Astrocyte of the cerebellum (primary cell): ENCODE data around the gene PLPP6.

Experiments used
- DNase-seq: peaks from one replicate; pipeline ENCODE4 v3.0.0-alpha.2; 2011; ENCODE audit warnings: low read depth
- H3K4me3 ChIP-seq: 2 replicates; pipeline ENCODE4 v1.5.1; 2011; ENCODE audit warnings: mild to moderate bottlenecking, low read depth, low read length, moderate library complexity
- in situ Hi-C: cut with HindIII; loops from 2 replicates; pipeline ENCODE4 v1.10.0; 2017; ENCODE audit warnings: low sequenced_read_pairs
- TF ChIP-seq, protein P1 (sequence below): IDR thresholded peaks from 2 replicates; pipeline ENCODE4 v1.5.1; 2012; ENCODE audit warnings: low read length, low read depth, moderate library complexity, mild to moderate bottlenecking; ENCODE audit errors: missing control alignments

The PLPP6 gene

DNA sequence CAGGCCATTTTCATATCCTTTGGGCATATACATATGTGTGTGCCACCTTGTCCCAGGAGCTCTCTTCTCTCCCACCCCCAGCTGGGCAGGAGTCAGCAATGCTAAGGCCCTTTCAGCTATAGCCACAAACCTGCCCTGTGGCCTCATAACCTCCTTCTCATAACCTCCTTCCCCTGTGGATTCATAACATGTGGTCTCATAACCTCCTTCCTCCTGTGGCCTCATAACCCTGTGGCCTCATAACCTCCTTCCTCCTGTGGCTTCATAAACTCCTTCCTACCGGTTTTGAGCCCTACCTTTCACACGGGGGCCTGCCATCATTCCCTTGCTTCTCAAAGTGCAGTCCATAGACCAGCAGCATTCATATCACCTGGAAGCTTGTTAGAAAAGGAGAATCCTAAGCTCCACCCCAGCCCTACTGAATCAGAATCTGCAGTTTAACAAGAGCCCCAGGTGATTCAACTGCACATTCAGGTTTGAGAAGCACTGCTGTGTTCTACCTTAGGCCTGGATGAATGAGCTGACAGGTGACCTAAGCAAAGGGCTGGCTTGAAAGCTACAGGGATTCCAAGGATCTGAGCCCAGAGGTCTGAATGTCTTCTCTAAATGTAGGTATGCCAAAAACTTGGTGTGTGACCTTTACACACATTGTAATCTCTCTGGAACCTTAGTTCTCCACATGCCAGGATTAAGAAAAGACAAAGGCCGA is 41.9 kb upstream of the PLPP6 start:
- no peak for DNase-seq
- in situ Hi-C loops, result loop anchor here (10.0 kb wide), 1 partner anchor 75 kb away; no protein-coding TSS in a partner anchor
- no peak overlapping the region for H3K4me3 ChIP-seq
- TF ChIP-seq, protein P1, sequence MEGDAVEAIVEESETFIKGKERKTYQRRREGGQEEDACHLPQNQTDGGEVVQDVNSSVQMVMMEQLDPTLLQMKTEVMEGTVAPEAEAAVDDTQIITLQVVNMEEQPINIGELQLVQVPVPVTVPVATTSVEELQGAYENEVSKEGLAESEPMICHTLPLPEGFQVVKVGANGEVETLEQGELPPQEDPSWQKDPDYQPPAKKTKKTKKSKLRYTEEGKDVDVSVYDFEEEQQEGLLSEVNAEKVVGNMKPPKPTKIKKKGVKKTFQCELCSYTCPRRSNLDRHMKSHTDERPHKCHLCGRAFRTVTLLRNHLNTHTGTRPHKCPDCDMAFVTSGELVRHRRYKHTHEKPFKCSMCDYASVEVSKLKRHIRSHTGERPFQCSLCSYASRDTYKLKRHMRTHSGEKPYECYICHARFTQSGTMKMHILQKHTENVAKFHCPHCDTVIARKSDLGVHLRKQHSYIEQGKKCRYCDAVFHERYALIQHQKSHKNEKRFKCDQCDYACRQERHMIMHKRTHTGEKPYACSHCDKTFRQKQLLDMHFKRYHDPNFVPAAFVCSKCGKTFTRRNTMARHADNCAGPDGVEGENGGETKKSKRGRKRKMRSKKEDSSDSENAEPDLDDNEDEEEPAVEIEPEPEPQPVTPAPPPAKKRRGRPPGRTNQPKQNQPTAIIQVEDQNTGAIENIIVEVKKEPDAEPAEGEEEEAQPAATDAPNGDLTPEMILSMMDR, result no peak

DNA sequence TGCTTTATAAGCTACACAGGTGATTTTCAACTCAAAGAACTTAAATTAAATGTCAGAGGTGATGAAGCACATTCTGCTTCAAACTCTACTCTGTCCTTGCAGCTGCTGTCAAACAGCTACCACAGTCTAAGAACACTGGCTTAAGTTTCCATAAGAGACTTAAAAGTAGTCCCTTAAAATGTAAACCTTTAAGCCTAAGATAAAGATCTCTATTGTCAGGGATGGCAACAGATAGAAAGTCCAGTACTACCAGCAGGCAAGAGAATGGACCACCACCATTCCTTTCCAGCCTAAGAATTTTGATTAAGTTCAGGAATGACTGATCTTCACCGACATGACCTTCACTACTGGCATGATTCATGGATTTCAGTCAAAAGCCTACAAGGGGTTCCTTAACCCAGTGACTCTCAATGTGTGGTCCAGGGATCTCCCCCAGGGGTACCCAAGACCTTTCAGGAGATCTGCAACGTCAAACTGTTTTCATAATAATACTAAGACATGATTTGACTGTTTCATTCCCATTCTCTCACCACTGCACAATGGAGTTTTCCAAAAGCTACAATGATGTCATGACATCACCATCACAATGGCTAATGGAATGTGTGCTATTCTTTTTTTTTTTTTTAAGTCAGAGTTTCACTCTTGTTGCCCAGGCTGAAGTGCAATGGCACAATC is 41.1 kb upstream of the PLPP6 start:
- DNase-seq, result peak; percentile 22
- H3K4me3 ChIP-seq, result no peak overlapping the region
- TF ChIP-seq, protein P1, result no peak
- in situ Hi-C loops, result loop anchor here (10.0 kb wide), 1 partner anchor 76 kb away; no protein-coding TSS in a partner anchor

DNA sequence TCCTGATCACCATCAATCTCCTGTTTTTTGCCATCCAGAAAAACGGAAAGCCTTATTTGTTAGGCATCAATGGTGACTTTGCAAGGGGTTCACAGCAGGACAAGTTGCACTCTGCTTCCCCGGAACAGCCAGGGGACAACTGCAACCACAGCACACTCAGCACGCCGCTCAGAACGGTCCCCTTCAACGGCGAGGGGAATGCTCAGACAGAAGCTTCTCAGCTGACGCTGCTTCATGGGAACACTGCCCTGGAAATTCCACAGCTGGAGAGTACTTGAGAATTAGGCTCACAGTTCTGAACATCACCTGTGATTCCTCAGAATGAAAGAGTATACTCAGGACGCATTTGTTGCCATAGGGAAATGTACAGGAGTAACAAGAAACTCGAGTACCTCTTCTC is 40.1 kb upstream of the PLPP6 start:
- H3K4me3 ChIP-seq, result no peak overlapping the region
- in situ Hi-C loops, result loop anchor here (10.0 kb wide), 1 partner anchor 77 kb away; no protein-coding TSS in a partner anchor
- TF ChIP-seq, protein P1, result no peak
- no peak for DNase-seq

DNA sequence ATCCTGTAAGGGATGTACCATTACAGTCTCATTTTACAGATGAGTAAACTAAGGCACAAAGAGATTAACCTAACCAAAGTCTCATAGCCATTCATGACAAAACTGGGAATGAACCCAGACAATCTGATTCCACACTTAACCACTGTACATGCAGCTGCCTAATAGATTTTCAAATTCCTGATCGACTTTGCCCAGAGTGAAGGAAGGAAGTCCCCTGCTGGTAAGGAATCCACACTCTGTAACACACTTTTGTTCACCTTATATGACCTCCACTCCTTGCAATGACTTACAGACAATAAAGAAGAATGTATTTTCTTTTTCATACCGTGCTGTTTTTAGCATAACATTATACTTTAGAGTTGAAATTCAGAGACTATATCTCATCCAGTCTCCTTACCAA is 31.3 kb upstream of the PLPP6 start:
- in situ Hi-C loops, result loop anchor here (25.0 kb wide), 1 partner anchor 219 kb away; no protein-coding TSS in a partner anchor
- H3K4me3 ChIP-seq, result no peak overlapping the region
- TF ChIP-seq, protein P1, result peak; percentile 27
- DNase-seq, result peak; percentile 70

DNA sequence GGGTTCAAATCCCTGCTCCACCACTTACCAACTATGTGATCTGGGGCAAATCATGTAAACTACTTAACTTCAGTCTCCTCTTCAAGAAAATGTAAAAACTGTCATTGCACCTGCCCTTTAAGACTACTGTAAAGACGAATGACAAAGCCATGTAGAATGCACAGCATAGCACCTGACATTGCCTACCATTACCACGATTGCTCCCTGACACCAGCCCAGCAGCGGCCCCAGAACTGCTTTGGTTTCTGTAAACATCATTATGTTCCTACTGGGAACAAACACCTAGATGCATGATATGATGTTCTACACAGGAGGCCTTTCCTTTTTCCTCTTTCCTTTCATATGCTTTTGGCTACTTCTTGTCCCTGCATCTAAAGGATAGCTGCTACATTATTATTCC is 23.1 kb upstream of the PLPP6 start:
- in situ Hi-C loops, result loop anchor here (25.0 kb wide), 1 partner anchor 227 kb away; no protein-coding TSS in a partner anchor
- DNase-seq, result no peak
- no peak overlapping the region for H3K4me3 ChIP-seq
- TF ChIP-seq, protein P1, result no peak

DNA sequence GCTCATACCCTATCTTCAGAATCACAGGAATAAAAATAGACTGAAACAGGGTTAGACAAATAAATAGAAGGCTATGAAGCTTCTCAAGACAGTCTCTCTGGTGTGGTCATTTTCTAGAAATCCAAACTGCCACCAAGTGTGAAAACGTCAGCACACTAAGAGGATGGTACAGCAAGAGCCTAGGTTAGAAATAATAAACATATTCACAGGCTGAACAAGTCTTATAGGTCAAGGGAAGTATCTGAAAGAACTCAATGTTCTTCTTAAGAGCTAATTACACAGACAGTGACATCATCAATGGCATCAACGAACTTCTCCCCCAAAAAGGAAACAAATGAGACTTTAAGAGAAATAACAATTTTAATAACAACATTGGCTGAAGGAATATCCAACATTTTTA is 22.7 kb upstream of the PLPP6 start:
- DNase-seq, result no peak
- in situ Hi-C loops, result loop anchor here (25.0 kb wide), 1 partner anchor 227 kb away; no protein-coding TSS in a partner anchor
- TF ChIP-seq, protein P1, result no peak
- H3K4me3 ChIP-seq, result no peak overlapping the region
